GM19035 (cell line): ENCODE results near the gene CDCA7.
"Not testable (repeated sequence)": the region's sequence is repeated elsewhere in the genome, so short reads cannot be mapped to it uniquely, and the experiment has no call there.

Source experiments
- ATAC-seq: cut with Tn5 transposase; IDR thresholded peaks from one replicate; pipeline ENCODE4 v1.9.1; 2021; ENCODE audit not compliant: unreplicated experiment

CDCA7 gene

GRCh38 chr2:173357346-173357745, 2.7 kb downstream of the CDCA7 start:
- ATAC-seq, result no peak

- ATAC-seq, result no peak
Measured at GRCh38 chr2:173358616-173359015, 3.9 kb downstream of the CDCA7 start.

GRCh38 chr2:173359231-173359630, 4.6 kb downstream of the CDCA7 start:
- ATAC-seq, result peak; percentile 50

GRCh38 chr2:173370198-173370597, 15.5 kb downstream of the CDCA7 start:
- ATAC-seq, result no peak

- no peak for ATAC-seq
Measured at GRCh38 chr2:173371023-173371422, 16.4 kb downstream of the CDCA7 start.

- ATAC-seq, result no peak
Measured at GRCh38 chr2:173373290-173373689, 18.6 kb downstream of the CDCA7 start.

GRCh38 chr2:173374634-173375033, 20.0 kb downstream of the CDCA7 start:
- no peak for ATAC-seq

- ATAC-seq, result not testable (repeated sequence)
Measured at GRCh38 chr2:173385534-173385933, 30.9 kb downstream of the CDCA7 start.

GRCh38 chr2:173386021-173386737, 31.5 kb downstream of the CDCA7 start:
- no peak for ATAC-seq

- no peak for ATAC-seq
Measured at GRCh38 chr2:173386738-173387065, 32.0 kb downstream of the CDCA7 start.

GRCh38 chr2:173387079-173387478, 32.4 kb downstream of the CDCA7 start:
- ATAC-seq, result no peak

GRCh38 chr2:173387660-173388059, 33.0 kb downstream of the CDCA7 start:
- no peak for ATAC-seq

GRCh38 chr2:173388795-173389194, 34.1 kb downstream of the CDCA7 start:
- no peak for ATAC-seq

GRCh38 chr2:173390036-173390435, 35.4 kb downstream of the CDCA7 start:
- ATAC-seq, result no peak

- no peak for ATAC-seq
Measured at GRCh38 chr2:173392731-173393130, 38.1 kb downstream of the CDCA7 start.

- ATAC-seq, result no peak
Measured at GRCh38 chr2:173393186-173393585, 38.5 kb downstream of the CDCA7 start.

GRCh38 chr2:173393636-173394035, 39.0 kb downstream of the CDCA7 start:
- no peak for ATAC-seq

- no peak for ATAC-seq
Measured at GRCh38 chr2:173394091-173394974, 39.7 kb downstream of the CDCA7 start.

- ATAC-seq, result no peak
Measured at GRCh38 chr2:173395567-173396351, 41.1 kb downstream of the CDCA7 start.

GRCh38 chr2:173397539-173397938, 42.9 kb downstream of the CDCA7 start:
- ATAC-seq, result no peak

- no peak for ATAC-seq
Measured at GRCh38 chr2:173399229-173399628, 44.6 kb downstream of the CDCA7 start.

GRCh38 chr2:173400760-173401159, 46.1 kb downstream of the CDCA7 start:
- no peak for ATAC-seq
